Activated CD8-positive, alpha-beta memory T cell treated with anti-CD3 and anti-CD28 coated beads, Interleukin-2, amount 50 U/mL, for 4 hours (primary cell): ENCODE results near the gene OR5AU1.
"Not testable (repeated sequence)": the region's sequence is repeated elsewhere in the genome, so short reads cannot be mapped to it uniquely, and the experiment has no call there.

Experiments
- DNase-seq: peaks from one replicate; pipeline ENCODE4 v3.0.0-alpha.2; 2020

The OR5AU1 gene

GRCh38 chr14:21169573-21169972, 13.7 kb upstream of the OR5AU1 start:
- no peak for DNase-seq

- no peak for DNase-seq
Observed at GRCh38 chr14:21168055-21168454, 12.2 kb upstream of the OR5AU1 start.

- not testable (repeated sequence) for DNase-seq
Observed at GRCh38 chr14:21165670-21166069, 9.8 kb upstream of the OR5AU1 start.

- DNase-seq, result not testable (repeated sequence)
Observed at GRCh38 chr14:21165002-21165605, 9.2 kb upstream of the OR5AU1 start.

GRCh38 chr14:21163871-21164291, 8.0 kb upstream of the OR5AU1 start:
- no peak for DNase-seq

- DNase-seq, result no peak
Observed at GRCh38 chr14:21162081-21162480, 6.2 kb upstream of the OR5AU1 start.

GRCh38 chr14:21160061-21160610, 4.3 kb upstream of the OR5AU1 start:
- DNase-seq, result no peak

- not testable (repeated sequence) for DNase-seq
Observed at GRCh38 chr14:21158175-21158574, 2.3 kb upstream of the OR5AU1 start.

GRCh38 chr14:21149641-21150367, 6.1 kb downstream of the OR5AU1 start:
- DNase-seq, result no peak

GRCh38 chr14:21145437-21145836, 10.4 kb downstream of the OR5AU1 start:
- no peak for DNase-seq

- no peak for DNase-seq
Observed at GRCh38 chr14:21142357-21142756, 13.5 kb downstream of the OR5AU1 start.

GRCh38 chr14:21136024-21136423, 19.8 kb downstream of the OR5AU1 start:
- no peak for DNase-seq

GRCh38 chr14:21133901-21134300, 22.0 kb downstream of the OR5AU1 start:
- DNase-seq, result no peak

GRCh38 chr14:21123429-21123828, 32.4 kb downstream of the OR5AU1 start:
- DNase-seq, result no peak

- no peak for DNase-seq
Observed at GRCh38 chr14:21121122-21121521, 34.7 kb downstream of the OR5AU1 start.

- no peak for DNase-seq
Observed at GRCh38 chr14:21120686-21121085, 35.2 kb downstream of the OR5AU1 start.

GRCh38 chr14:21118933-21119332, 36.9 kb downstream of the OR5AU1 start:
- DNase-seq, result no peak

- DNase-seq, result no peak
Observed at GRCh38 chr14:21113369-21113768, 42.5 kb downstream of the OR5AU1 start.

GRCh38 chr14:21112255-21112654, 43.6 kb downstream of the OR5AU1 start:
- DNase-seq, result no peak

GRCh38 chr14:21109377-21110138, 46.3 kb downstream of the OR5AU1 start:
- DNase-seq, result no peak

GRCh38 chr14:21108791-21109190, 47.1 kb downstream of the OR5AU1 start:
- DNase-seq, result no peak

GRCh38 chr14:21107283-21107800, 48.5 kb downstream of the OR5AU1 start:
- DNase-seq, result no peak
